Tibial artery (tissue), 4 donors: Measurements from ENCODE around the gene ITPKC.

Experiments used
- DNase-seq, 2 donors: peaks; one replicate each; pipeline ENCODE4 v3.0.0-alpha.2; 2019
- H3K27ac ChIP-seq, 2 donors: fragments of 200-600 bp; sonication (generic) in 1 of 2; 1 replicate in 1 of 2; 2 replicates in 1 of 2; pipeline ENCODE4 v1.5.1; 2018 to 2019; ENCODE audit warnings: mild to moderate bottlenecking in 1 of 2
- H3K27me3 ChIP-seq, 2 donors: fragments of 200-600 bp; sonication (generic) in 1 of 2; one replicate each; pipeline versions ENCODE4 v1.5.1 to v1.6.0; 2016 to 2019
- H3K36me3 ChIP-seq, 3 donors: fragments of 200-600 bp; sonication (generic) in 2 of 3; one replicate each; pipeline ENCODE4 v1.5.1; 2016 to 2019; ENCODE audit warnings: mild to moderate bottlenecking in 2 of 3
- H3K4me1 ChIP-seq, 4 donors: fragments of 200-600 bp; sonication (generic) in 2 of 4; 1 replicate in 3 of 4; 2 replicates in 1 of 4; pipeline ENCODE4 v1.5.1; 2016 to 2019
- H3K4me3 ChIP-seq, 2 donors: fragments of 200-600 bp; sonication (generic) in 1 of 2; 1 replicate in 1 of 2; 2 replicates in 1 of 2; pipeline ENCODE4 v1.5.1; 2018 to 2019; ENCODE audit warnings: mild to moderate bottlenecking in 2 of 2
- H3K9me3 ChIP-seq, 3 donors: fragments of 200-600 bp; sonication (generic) in 1 of 3; one replicate each; pipeline ENCODE4 v1.5.1; 2016 to 2019
- CTCF ChIP-seq, 2 experiments: fragments of 200-600 bp in 1 of 2; fragments of 450-650 bp in 1 of 2; IDR thresholded peaks; one replicate each; pipeline ENCODE4 v1.5.1; 2017 to 2019; ENCODE audit warnings: antibody characterized with exemption in 2 of 2, mild to moderate bottlenecking in 1 of 2, moderate library complexity in 1 of 2
- intact Hi-C: fragments of 100-400 bp; cut with DNase I; formaldehyde crosslinking; loops from one replicate; pipeline ENCODE4 v1.15.0; 2023; ENCODE audit warnings: low total_unique reads

Gene ITPKC

GRCh38 chr19:40686882-40687524, 29.9 kb upstream of the ITPKC start:
- Histone ChIP-seq H3K9me3 (no peaks in the 10 kb centered on the region), H3K36me3 (peaks cover 34 to 53% (median 44%) of the 10 kb centered on the region in 3 donors), H3K4me3 (peak overlapping the region in 1 of 2 donors; percentile 74), H3K4me1 (peaks cover 4 to 44% (median 29%) of the 10 kb centered on the region in 4 donors), H3K27me3 (no peaks in the 10 kb centered on the region), H3K27ac (peak overlapping the region; percentile 66 to 95)
- intact Hi-C loops: no loop called here
- no peak for DNase-seq
- no peak for TF ChIP-seq CTCF (IDR thresholded peaks at IDR 0.05)

- peak; percentile 91 to 92 for DNase-seq
- Histone ChIP-seq H3K27ac (peak overlapping the region; percentile 66 to 95), H3K9me3 (no peaks in the 10 kb centered on the region), H3K27me3 (no peaks in the 10 kb centered on the region), H3K4me3 (peak overlapping the region; percentile 74 to 86), H3K4me1 (peaks cover 4 to 44% (median 29%) of the 10 kb centered on the region in 4 donors), H3K36me3 (peaks cover 28 to 53% (median 38%) of the 10 kb centered on the region in 3 donors)
- intact Hi-C loops: no loop called here
- TF ChIP-seq CTCF (IDR thresholded peaks at IDR 0.05): no peak
Measured at GRCh38 chr19:40687525-40688016, 29.3 kb upstream of the ITPKC start.

- H3K27ac ChIP-seq: peak overlapping the region; percentile 66 to 95
- no peak for TF ChIP-seq CTCF (IDR thresholded peaks at IDR 0.05)
- peak overlapping the region; percentile 74 to 86 for H3K4me3 ChIP-seq
- no peaks in the 10 kb centered on the region for H3K9me3 ChIP-seq
- no peak for DNase-seq
- intact Hi-C loops: no loop called here
- peaks cover 4 to 44% (median 29%) of the 10 kb centered on the region in 4 donors for H3K4me1 ChIP-seq
- H3K27me3 ChIP-seq: no peaks in the 10 kb centered on the region
- peaks cover 21 to 53% (median 32%) of the 10 kb centered on the region in 3 donors for H3K36me3 ChIP-seq
Measured at GRCh38 chr19:40688309-40688708, 28.6 kb upstream of the ITPKC start.

- Histone ChIP-seq H3K4me3 (peak overlapping the region; percentile 74 to 86), H3K27me3 (no peaks in the 10 kb centered on the region), H3K9me3 (no peaks in the 10 kb centered on the region), H3K27ac (peak overlapping the region; percentile 90 to 95), H3K36me3 (peaks cover 15 to 53% (median 32%) of the 10 kb centered on the region in 3 donors), H3K4me1 (peaks cover 4 to 44% (median 29%) of the 10 kb centered on the region in 4 donors)
- DNase-seq: no peak
- intact Hi-C loops: no loop called here
- no peak for TF ChIP-seq CTCF (IDR thresholded peaks at IDR 0.05)
Measured at GRCh38 chr19:40688987-40689338, 27.9 kb upstream of the ITPKC start.

- H3K36me3 ChIP-seq: peaks cover 9 to 53% (median 29%) of the 10 kb centered on the region in 3 donors
- no peaks in the 10 kb centered on the region for H3K27me3 ChIP-seq
- DNase-seq: peak; percentile 43 to 75
- H3K27ac ChIP-seq: peak overlapping the region; percentile 90 to 95
- H3K4me3 ChIP-seq: peak overlapping the region; percentile 74 to 86
- no peak for TF ChIP-seq CTCF (IDR thresholded peaks at IDR 0.05)
- intact Hi-C loops: loop anchor here (2.0 kb wide), 3 partner anchors 25 to 61 kb away; partner anchors contain the start of genes ACTMAP and SNRPA
- H3K4me1 ChIP-seq: peaks cover 4 to 44% (median 29%) of the 10 kb centered on the region in 4 donors
- H3K9me3 ChIP-seq: no peaks in the 10 kb centered on the region
Measured at GRCh38 chr19:40689339-40690049, 27.4 kb upstream of the ITPKC start.
